Effector memory CD4-positive, alpha-beta T cell (primary cell): ENCODE data around the gene AMOT.
A peak's percentile ranks its signal among the peaks of the same experiment; 100 is the strongest.

Experiments
- DNase-seq, 3 donors: peaks; one replicate each; pipeline ENCODE4 v3.0.0-alpha.2; 2020
- H3K27ac ChIP-seq: 2 replicates; pipeline ENCODE4 v1.7.0; 2013; ENCODE audit warnings: mild to moderate bottlenecking, low read length, moderate library complexity; ENCODE audit not compliant: insufficient read depth, poor library complexity, severe bottlenecking
- H3K27me3 ChIP-seq: replicated peaks from 2 replicates; pipeline ENCODE4 v1.7.0; 2013; ENCODE audit warnings: mild to moderate bottlenecking, low read length; ENCODE audit not compliant: insufficient read depth, control insufficient read depth, poor library complexity, severe bottlenecking
- H3K36me3 ChIP-seq: 2 replicates; pipeline ENCODE4 v1.7.0; 2013; ENCODE audit warnings: mild to moderate bottlenecking, low read length, moderate library complexity; ENCODE audit not compliant: control insufficient read depth, insufficient read depth
- H3K4me1 ChIP-seq: 2 replicates; pipeline ENCODE4 v1.7.0; 2013; ENCODE audit warnings: low read length, mild to moderate bottlenecking; ENCODE audit not compliant: control insufficient read depth, insufficient read depth, poor library complexity, severe bottlenecking
- H3K4me3 ChIP-seq: 2 replicates; pipeline ENCODE4 v1.7.0; 2013; ENCODE audit warnings: low read length, low read depth, mild to moderate bottlenecking; ENCODE audit not compliant: insufficient read depth, poor library complexity, severe bottlenecking
- H3K9me3 ChIP-seq: 2 replicates; pipeline ENCODE4 v1.7.0; 2013; ENCODE audit warnings: mild to moderate bottlenecking, low read length, moderate library complexity; ENCODE audit not compliant: control insufficient read depth

AMOT gene

DNA sequence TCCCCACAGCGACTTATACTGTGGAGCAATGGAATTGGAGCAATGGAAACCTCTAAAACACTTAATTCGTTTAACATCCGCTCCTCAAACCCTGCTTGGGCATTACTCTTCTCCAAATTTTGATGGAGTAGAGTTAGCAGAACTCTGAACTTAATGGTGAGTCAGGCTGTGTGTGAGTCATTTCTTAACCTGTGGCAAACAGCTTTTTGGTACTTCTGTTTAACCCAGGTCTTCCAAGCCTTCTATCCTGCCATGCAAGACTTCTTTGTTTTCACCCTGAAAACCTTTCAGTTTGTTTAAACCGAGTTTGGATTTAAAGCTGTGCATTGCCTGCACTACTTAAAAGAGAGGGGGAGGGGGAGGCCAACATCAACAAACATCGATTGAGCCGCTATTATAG is 3.6 kb upstream of the AMOT start:
- H3K4me1 ChIP-seq: no peaks in the 10 kb centered on the region
- DNase-seq: no peak
- H3K36me3 ChIP-seq: no peaks in the 10 kb centered on the region
- no peak overlapping the region for H3K4me3 ChIP-seq
- no peak overlapping the region for H3K27ac ChIP-seq
- no peaks in the 10 kb centered on the region for H3K27me3 ChIP-seq
- H3K9me3 ChIP-seq: no peaks in the 10 kb centered on the region

DNA sequence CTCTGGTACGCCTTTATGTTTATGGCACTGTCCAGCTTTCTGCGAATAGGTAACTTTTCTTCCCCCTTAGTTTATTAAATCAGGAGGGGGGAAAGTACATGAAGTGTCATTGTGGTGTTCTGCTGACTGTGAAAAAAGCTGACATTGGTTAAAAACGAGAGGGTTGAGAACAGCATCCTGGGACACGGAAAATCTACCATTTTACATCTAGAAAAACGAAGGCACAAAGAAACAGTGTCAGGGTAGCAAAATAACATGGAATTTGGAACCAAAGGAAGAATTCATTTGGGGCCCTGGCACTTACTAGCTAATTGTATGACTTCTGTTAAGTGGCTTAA is 1.2 kb upstream of the AMOT start:
- DNase-seq: no peak
- no peaks in the 10 kb centered on the region for H3K4me1 ChIP-seq
- no peaks in the 10 kb centered on the region for H3K9me3 ChIP-seq
- no peaks in the 10 kb centered on the region for H3K36me3 ChIP-seq
- H3K27me3 ChIP-seq: no peaks in the 10 kb centered on the region
- peak overlapping the region; percentile 75 for H3K4me3 ChIP-seq
- peak overlapping the region; percentile 8 for H3K27ac ChIP-seq

DNA sequence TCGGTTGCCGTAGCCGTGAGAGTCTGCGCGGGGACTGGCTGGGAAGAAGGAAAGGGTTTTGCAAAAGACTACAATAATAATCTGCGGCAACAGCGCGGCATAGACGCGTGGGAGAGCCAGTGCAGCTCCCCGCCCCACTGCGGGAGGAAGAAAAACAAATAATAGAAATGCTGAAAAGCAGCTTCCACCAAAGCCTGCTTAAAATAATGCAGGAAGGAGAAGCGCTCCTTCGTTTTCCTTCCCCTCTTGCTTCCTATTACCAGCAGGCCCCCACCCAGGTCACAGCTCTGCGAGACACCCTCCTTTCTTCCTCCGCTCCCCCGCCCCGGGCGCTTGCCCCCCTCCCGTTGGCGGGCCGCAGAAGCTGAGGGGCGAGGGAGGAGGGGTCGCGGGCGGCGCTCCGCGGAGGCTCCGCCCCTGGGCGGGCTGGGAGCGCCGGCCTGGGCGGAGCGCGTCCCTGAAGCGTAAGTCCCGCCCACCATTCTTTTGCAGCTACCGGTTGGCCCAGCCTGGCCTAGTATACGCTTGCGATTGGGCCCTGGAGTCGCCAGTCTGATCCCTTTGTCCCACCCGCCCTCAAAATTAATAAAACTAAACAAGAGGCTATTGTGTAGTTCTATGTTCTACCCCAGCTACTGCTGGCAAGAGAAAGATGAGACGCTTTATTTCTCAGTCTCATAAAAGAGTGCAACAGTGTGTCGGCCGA is 636 bp upstream of the AMOT start:
- peak overlapping the region; percentile 14 for H3K27ac ChIP-seq
- peak; percentile 58 to 62 (median 60) for DNase-seq
- H3K36me3 ChIP-seq: no peaks in the 10 kb centered on the region

DNA sequence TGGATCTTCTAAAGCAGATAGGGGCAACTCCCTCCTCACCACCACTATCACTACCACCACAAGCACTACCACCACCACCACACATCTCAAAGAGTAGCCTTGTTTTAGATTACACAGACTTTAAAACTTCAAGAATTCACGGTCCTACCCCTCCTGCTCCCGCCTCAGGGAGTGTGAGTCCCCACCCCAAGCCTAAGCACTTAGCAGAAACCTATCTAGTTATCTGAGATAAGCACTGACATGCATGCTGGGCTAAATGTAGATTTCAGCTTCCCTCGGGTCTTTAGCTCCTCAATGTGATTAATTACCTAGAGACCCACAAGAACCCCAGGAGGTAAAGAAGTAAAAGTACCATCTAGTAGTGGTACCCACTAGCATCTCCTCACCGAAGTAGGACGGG is 775 bp downstream of the AMOT start:
- H3K27ac ChIP-seq: no peak overlapping the region
- no peaks in the 10 kb centered on the region for H3K36me3 ChIP-seq
- DNase-seq: no peak
- peak overlapping the region; percentile 75 for H3K4me3 ChIP-seq
- no peaks in the 10 kb centered on the region for H3K27me3 ChIP-seq
- H3K9me3 ChIP-seq: no peaks in the 10 kb centered on the region
- no peaks in the 10 kb centered on the region for H3K4me1 ChIP-seq

More for the DNA sequence above, 636 bp upstream of the AMOT start:
- no peaks in the 10 kb centered on the region for H3K9me3 ChIP-seq
- no peaks in the 10 kb centered on the region for H3K27me3 ChIP-seq
- H3K4me3 ChIP-seq: peak overlapping the region; percentile 75
- H3K4me1 ChIP-seq: no peaks in the 10 kb centered on the region

DNA sequence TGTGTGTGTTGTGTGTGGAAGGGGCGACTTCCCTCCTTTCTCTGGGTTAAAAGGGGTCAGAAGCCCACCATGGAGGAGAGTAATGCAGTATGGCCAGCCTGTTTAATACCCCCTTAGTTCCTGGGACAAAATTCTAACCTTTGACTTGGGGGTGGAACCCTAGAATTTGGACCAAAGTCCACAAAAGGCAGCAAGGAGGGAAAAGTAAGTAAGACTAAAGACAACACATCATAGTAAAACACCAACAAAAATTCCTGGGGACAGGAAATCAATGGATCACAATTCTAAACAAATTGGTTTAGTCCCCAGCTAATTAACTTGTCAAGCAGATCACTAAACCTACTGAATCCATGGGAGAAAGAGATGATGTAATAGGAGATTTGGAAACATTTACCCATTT is 3.1 kb downstream of the AMOT start:
- no peak for DNase-seq
- no peak overlapping the region for H3K4me3 ChIP-seq
- no peaks in the 10 kb centered on the region for H3K4me1 ChIP-seq

DNA sequence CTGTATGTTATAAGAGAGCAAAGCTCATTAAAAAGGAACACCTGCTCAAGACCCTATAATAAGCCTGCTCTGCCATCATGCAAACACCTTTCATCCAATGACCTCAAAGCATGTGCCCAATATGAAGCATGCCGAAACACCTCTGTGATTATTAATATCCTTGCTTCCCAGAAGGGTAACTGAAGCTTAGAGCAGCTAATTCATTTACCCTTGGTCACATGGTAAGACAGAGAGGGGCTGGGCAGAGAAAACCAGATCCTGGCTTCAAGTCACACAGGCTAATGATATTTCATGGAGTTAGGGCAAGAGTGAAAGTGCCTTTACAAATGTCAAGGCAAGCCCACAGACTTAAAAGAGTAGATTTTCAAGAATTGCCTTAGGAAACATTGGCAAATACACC is 5.6 kb downstream of the AMOT start:
- Histone ChIP-seq H3K27ac (no peak overlapping the region), H3K36me3 (no peaks in the 10 kb centered on the region), H3K27me3 (no peaks in the 10 kb centered on the region), H3K4me1 (no peaks in the 10 kb centered on the region), H3K4me3 (no peak overlapping the region), H3K9me3 (no peaks in the 10 kb centered on the region)
- DNase-seq: no peak

More for the DNA sequence above, 3.1 kb downstream of the AMOT start:
- H3K36me3 ChIP-seq: no peaks in the 10 kb centered on the region
- no peak overlapping the region for H3K27ac ChIP-seq
- no peaks in the 10 kb centered on the region for H3K9me3 ChIP-seq
- H3K27me3 ChIP-seq: no peaks in the 10 kb centered on the region

DNA sequence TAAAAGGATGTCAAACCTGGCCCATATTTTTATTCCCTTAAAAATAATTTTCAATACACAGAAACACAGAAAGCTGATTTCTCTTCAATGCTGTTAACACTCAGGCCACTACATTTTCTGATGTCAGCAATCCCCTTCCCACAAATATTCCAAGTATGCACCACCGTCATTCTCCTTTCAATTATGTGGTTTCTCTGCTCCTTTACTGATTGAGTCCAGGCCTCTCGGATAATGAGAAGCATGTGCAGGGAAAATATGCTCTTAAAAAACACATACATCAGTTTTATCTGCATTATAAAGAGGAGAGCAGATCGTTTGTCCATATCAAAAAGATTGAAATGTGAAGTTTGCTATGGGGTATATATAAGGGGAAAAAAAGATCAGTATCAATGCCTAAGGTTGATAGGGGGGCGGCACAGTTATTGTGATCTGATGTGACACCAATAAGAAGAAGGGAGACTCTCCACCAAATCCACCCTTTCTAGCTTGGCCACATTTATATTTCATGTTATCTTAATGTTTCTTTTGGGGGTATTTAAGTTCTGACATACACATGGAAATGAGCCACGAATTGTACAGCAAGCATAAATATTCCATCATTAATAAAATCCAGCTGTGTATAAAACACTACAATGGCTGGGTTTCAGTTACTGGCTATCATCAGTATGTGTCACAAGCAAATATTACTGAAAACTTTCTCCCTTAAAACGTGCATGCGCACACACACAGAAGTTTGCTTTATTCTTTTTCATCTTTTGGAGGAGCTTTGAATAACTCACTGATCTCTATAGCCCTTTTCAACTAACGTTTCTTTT is 6.4 kb downstream of the AMOT start:
- Histone ChIP-seq H3K4me1 (no peaks in the 10 kb centered on the region), H3K4me3 (no peak overlapping the region), H3K27ac (no peak overlapping the region), H3K9me3 (no peaks in the 10 kb centered on the region), H3K36me3 (no peaks in the 10 kb centered on the region), H3K27me3 (no peaks in the 10 kb centered on the region)
- DNase-seq: no peak

DNA sequence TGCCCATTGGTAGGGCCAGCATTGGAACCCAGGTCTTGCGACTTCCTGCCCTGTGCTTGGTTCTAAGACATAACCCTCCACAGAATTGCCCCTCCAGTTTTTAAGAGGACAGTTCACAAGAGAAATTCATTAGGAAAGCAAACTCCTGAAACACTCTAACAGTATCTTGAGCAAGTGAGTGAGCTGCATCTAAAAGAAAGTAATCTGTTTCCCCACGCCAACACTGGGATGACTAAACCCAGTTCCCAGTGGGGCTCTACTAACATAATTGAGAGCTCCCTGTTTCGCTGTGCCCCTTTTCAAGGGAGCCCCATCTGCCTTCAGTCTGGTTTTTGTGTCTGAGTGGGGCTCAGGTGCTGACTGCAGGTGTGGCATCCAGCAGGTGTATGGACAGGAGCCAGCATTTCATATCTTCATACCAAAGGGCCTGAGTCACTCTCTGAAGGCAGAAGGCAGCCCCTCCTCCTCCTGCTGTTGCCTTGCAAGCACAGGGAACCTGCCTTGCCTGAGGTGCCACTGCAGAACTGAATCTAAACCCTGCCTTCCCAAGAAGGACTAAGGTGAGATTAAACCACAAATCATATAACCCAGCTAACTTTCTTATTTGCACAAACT is 8.0 kb downstream of the AMOT start:
- no peak for DNase-seq
- Histone ChIP-seq H3K36me3 (no peaks in the 10 kb centered on the region), H3K27me3 (no peaks in the 10 kb centered on the region), H3K4me3 (no peak overlapping the region), H3K27ac (no peak overlapping the region), H3K9me3 (no peaks in the 10 kb centered on the region), H3K4me1 (no peaks in the 10 kb centered on the region)

DNA sequence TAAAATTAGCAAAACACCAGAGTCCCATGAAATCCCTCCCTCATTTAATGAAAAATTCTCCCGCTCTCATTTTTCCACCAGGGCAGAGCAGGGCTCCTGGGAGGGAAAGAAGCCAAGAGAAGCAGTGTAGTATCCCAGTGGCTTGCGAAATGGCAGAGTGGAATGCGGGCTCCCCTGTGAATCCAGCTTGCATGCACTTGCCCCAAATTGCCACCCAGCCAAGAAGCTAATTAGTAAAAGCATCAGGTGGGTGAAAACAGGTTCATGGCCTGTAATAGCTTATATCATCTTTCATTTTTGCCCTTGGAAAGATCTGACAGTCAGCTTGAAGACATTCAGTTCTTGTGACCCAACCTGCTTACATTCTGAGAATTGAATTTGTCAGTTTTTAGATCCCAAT is 10.1 kb downstream of the AMOT start:
- Histone ChIP-seq H3K4me3 (no peak overlapping the region), H3K27me3 (no peaks in the 10 kb centered on the region), H3K9me3 (no peaks in the 10 kb centered on the region), H3K36me3 (no peaks in the 10 kb centered on the region), H3K4me1 (no peaks in the 10 kb centered on the region), H3K27ac (no peak overlapping the region)
- no peak for DNase-seq

DNA sequence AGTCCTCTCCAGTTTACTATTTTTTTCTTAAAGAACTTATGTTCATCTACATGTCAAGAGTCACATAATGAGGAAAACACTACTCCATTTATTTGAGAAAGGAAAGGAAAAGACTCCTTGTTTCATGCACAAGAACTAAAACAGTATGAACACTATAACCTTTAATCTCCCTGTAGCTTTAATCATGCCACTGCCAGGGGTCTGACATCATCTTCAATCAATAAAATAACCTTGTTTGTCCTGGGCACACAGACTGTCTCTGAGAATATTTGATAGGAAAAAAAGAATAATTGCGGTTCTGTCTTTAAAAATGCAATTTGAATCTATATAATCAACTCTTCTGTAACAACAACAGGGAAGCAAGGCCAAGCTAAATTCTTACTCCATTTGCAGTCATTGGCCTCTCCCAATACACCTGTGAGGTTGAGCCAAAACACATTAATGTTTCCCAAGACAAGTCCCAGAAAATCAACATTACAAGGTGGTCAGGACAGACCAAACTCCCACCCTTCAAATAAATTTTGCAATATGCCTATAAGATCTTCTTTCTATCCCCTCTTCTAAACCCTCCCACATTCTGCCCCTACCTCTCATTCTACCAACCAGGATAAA is 13.2 kb downstream of the AMOT start:
- no peak overlapping the region for H3K27ac ChIP-seq
- DNase-seq: no peak
- no peaks in the 10 kb centered on the region for H3K36me3 ChIP-seq
- no peaks in the 10 kb centered on the region for H3K9me3 ChIP-seq
- no peaks in the 10 kb centered on the region for H3K4me1 ChIP-seq
- H3K27me3 ChIP-seq: no peaks in the 10 kb centered on the region
- H3K4me3 ChIP-seq: no peak overlapping the region
